IMR-90 (cell line): Measurements from ENCODE around the gene PDE6B. TPM values are rescaled to one million over a fixed set of nuclear protein-coding genes. Genes with fewer than 3 reads are reported as not detected.

Experiments
- ATAC-seq: fragments of 200-7000 bp; cut with Tn5 transposase; 2 replicates; pipeline ENCODE4 v1.9.1; 2020; ENCODE audit warnings: low read depth, mild to moderate bottlenecking, moderate library complexity
- BruUV-seq: library from RNA; stranded (reverse); fragments of 400-500 nt; replicated peaks from 2 replicates; lab custom pipeline; 2021; lab: Mats Ljungman, UMichigan
- CTCF ChIA-PET: fragments of 300-600 bp; formaldehyde crosslinking; extraction: SDS; loops from one replicate; lab custom pipeline; 2021; ENCODE audit warnings: antibody characterized with exemption; lab: Yijun Ruan, JAX
- POLR2A ChIA-PET: fragments of 300-600 bp; sonication (Branson Sonifier 250); formaldehyde crosslinking; loops from one replicate; lab custom pipeline; 2022; ENCODE audit warnings: antibody characterized with exemption; ENCODE audit not compliant: unreplicated experiment; lab: Charles Lee
- DNase-seq: peaks from one replicate; pipeline ENCODE4 v3.0.0; 2013
- H2AFZ ChIP-seq: replicated peaks from 2 replicates; pipeline ENCODE3; 2013; ENCODE audit warnings: low read length, mild to moderate bottlenecking; ENCODE audit not compliant: poor library complexity
- H2AK5ac ChIP-seq: 2 replicates; pipeline ENCODE4 v1.6.1; 2013; ENCODE audit warnings: low read depth, low read length, inconsistent platforms
- H2AK9ac ChIP-seq: replicated peaks from 2 replicates; pipeline ENCODE3; 2013; ENCODE audit warnings: mild to moderate bottlenecking, low read depth, low read length, moderate library complexity; ENCODE audit not compliant: poor library complexity
- H2BK120ac ChIP-seq: 2 replicates; pipeline ENCODE4 v1.6.1; 2013; ENCODE audit warnings: low read depth, low read length, inconsistent platforms
- H2BK15ac ChIP-seq: 3 replicates; pipeline ENCODE4 v1.6.1; 2013; ENCODE audit warnings: low read depth, low read length, inconsistent platforms
- H2BK20ac ChIP-seq: 2 replicates; pipeline ENCODE4 v1.6.1; 2013; ENCODE audit warnings: low read depth, mild to moderate bottlenecking, inconsistent platforms, low read length, moderate library complexity
- H2BK5ac ChIP-seq: 2 replicates; pipeline ENCODE4 v1.6.1; 2013; ENCODE audit warnings: mild to moderate bottlenecking, low read depth, low read length, inconsistent platforms; ENCODE audit not compliant: poor library complexity, severe bottlenecking
- H3K14ac ChIP-seq: replicated peaks from 2 replicates; pipeline ENCODE4 v1.6.1; 2013; ENCODE audit warnings: low read depth, low read length, inconsistent platforms
- H3K18ac ChIP-seq: 2 replicates; pipeline ENCODE4 v1.6.1; 2013; ENCODE audit warnings: low read depth, low read length, control low read depth
- H3K23ac ChIP-seq: 2 replicates; pipeline ENCODE4 v1.6.1; 2013; ENCODE audit warnings: low read depth, low read length, inconsistent platforms
- H3K27ac ChIP-seq: 2 replicates; pipeline ENCODE4 v1.5.1; 2013; ENCODE audit warnings: mild to moderate bottlenecking, control low read depth, low read length; ENCODE audit not compliant: insufficient read depth
- H3K27me3 ChIP-seq: 2 replicates; pipeline ENCODE4 v1.6.1; 2013; ENCODE audit warnings: low read length; ENCODE audit not compliant: control insufficient read depth, insufficient read depth
- H3K36me3 ChIP-seq: 2 replicates; pipeline ENCODE4 v1.6.1; 2013; ENCODE audit warnings: low read length, mixed read lengths; ENCODE audit not compliant: control insufficient read depth, insufficient read depth
- H3K4ac ChIP-seq: 2 replicates; pipeline ENCODE4 v1.6.1; 2013; ENCODE audit warnings: low read depth, low read length, inconsistent platforms
- H3K4me1 ChIP-seq: 2 replicates; pipeline ENCODE4 v1.6.1; 2013; ENCODE audit warnings: low read length, mixed read lengths; ENCODE audit not compliant: control insufficient read depth, insufficient read depth
- H3K4me2 ChIP-seq: 2 replicates; pipeline ENCODE4 v1.6.1; 2013; ENCODE audit warnings: low read depth, mild to moderate bottlenecking, control low read depth, low read length, moderate library complexity
- H3K4me3 ChIP-seq: 2 replicates; pipeline ENCODE4 v1.5.1; 2013; ENCODE audit warnings: low read depth, mild to moderate bottlenecking, control low read depth, low read length, moderate library complexity; ENCODE audit not compliant: insufficient read depth
- H3K56ac ChIP-seq: 2 replicates; pipeline ENCODE4 v1.6.1; 2013; ENCODE audit warnings: low read length, inconsistent platforms; ENCODE audit not compliant: insufficient read depth; ENCODE audit errors: extremely low read depth
- H3K79me1 ChIP-seq, 2 experiments: 2 replicates each; pipeline ENCODE4 v1.6.1; 2013; ENCODE audit warnings: low read length in 2 of 2, inconsistent platforms in 1 of 2, low read depth in 1 of 2
- H3K9ac ChIP-seq: 2 replicates; pipeline ENCODE4 v1.6.1; 2013; ENCODE audit warnings: low read depth, low read length, control low read depth
- H3K9me1 ChIP-seq: 2 replicates; pipeline ENCODE4 v1.6.1; 2013; ENCODE audit warnings: low read length, inconsistent platforms; ENCODE audit not compliant: insufficient read depth
- H3K9me3 ChIP-seq: 2 replicates; pipeline ENCODE4 v1.6.1; 2013; ENCODE audit warnings: low read length; ENCODE audit not compliant: control insufficient read depth, insufficient read depth
- H4K20me1 ChIP-seq: 2 replicates; pipeline ENCODE4 v1.6.1; 2013; ENCODE audit warnings: low read length, inconsistent platforms; ENCODE audit not compliant: insufficient read depth
- H4K5ac ChIP-seq: 2 replicates; pipeline ENCODE4 v1.6.1; 2013; ENCODE audit warnings: mild to moderate bottlenecking, low read depth, low read length, control low read depth
- H4K8ac ChIP-seq, 2 experiments: 2 replicates each; pipeline ENCODE4 v1.6.1; 2013; ENCODE audit warnings: low read depth in 2 of 2, low read length in 2 of 2, control low read depth in 1 of 2, inconsistent platforms in 1 of 2
- H4K91ac ChIP-seq: 2 replicates; pipeline ENCODE4 v1.6.1; 2013; ENCODE audit warnings: low read depth, low read length, inconsistent platforms; ENCODE audit not compliant: insufficient read depth
- BHLHE40 ChIP-seq: fragments of 150-350 bp; IDR thresholded peaks from 2 replicates; pipeline ENCODE4 v1.6.1; 2016; ENCODE audit warnings: mild to moderate bottlenecking, low read depth, low read length
- CHD1 ChIP-seq: IDR thresholded peaks from 2 replicates; pipeline ENCODE4 v1.6.1; 2012; ENCODE audit warnings: low read depth, low read length, improper control_type of control experiment
- CTCF ChIP-seq: conservative IDR thresholded peaks from 2 replicates; pipeline ENCODE4 v1.5.1; 2012; ENCODE audit warnings: mild to moderate bottlenecking, low read depth, low read length, improper control_type of control experiment
- MAFK ChIP-seq: IDR thresholded peaks from 2 replicates; pipeline ENCODE4 v1.6.1; 2012; ENCODE audit warnings: low read depth, low read length, improper control_type of control experiment
- MAZ ChIP-seq: IDR thresholded peaks from 2 replicates; pipeline ENCODE4 v1.6.1; 2012; ENCODE audit warnings: low read depth, mild to moderate bottlenecking, low read length, improper control_type of control experiment, moderate library complexity, borderline replicate concordance
- POLR2A ChIP-seq: IDR thresholded peaks from 2 replicates; pipeline ENCODE4 v1.6.1; 2012; ENCODE audit warnings: mild to moderate bottlenecking, low read depth, low read length
- RAD21 ChIP-seq: IDR thresholded peaks from 2 replicates; pipeline ENCODE4 v1.6.1; 2012; ENCODE audit warnings: low read length, improper control_type of control experiment
- RCOR1 ChIP-seq: IDR thresholded peaks from 2 replicates; pipeline ENCODE4 v1.6.1; 2012; ENCODE audit warnings: mild to moderate bottlenecking, low read length, improper control_type of control experiment; ENCODE audit not compliant: insufficient replicate concordance
- RFX5 ChIP-seq: IDR thresholded peaks from 2 replicates; pipeline ENCODE4 v1.8.0; 2012; ENCODE audit warnings: low read depth, mild to moderate bottlenecking, low read length, moderate library complexity
- SMC3 ChIP-seq: fragments of 150-350 bp; IDR thresholded peaks from 2 replicates; pipeline ENCODE4 v1.6.1; 2016; ENCODE audit warnings: low read depth, mild to moderate bottlenecking, antibody characterized with exemption, low read length, moderate library complexity
- WGBS, 2 experiments: methylation state at CpG; one replicate each; pipeline versions ENCODE4 v1.1.5 to v1.1.7; 2013; ENCODE audit warnings: missing lambda C conversion rate in 2 of 2; ENCODE audit not compliant: insufficient read length in 1 of 2; ENCODE audit errors: extremely low coverage in 2 of 2; 5-methylcytosine and 5-hydroxymethylcytosine counted together
- dilution Hi-C: fragments of 300-500 bp; cut with HindIII; formaldehyde crosslinking; loops from one replicate; pipeline ENCODE4 v1.14.3; 2018; ENCODE audit warnings: low sequenced_read_pairs; ENCODE audit not compliant: unreplicated experiment
- in situ Hi-C: fragments of 300-500 bp; cut with MboI; formaldehyde crosslinking; loops from 3 replicates; pipeline ENCODE4 v1.14.3; 2019; ENCODE audit warnings: low sequenced_read_pairs, inconsistent platforms, mixed read lengths
- intact Hi-C: fragments of 100-400 bp; cut with micrococcal nuclease; formaldehyde crosslinking; loops from 2 replicates; pipeline ENCODE4 v1.10.0; 2022
- polyA plus RNA-seq, 3 experiments: library from polyadenylated mRNA; depleted of rRNA; stranded (reverse); fragments of >200 nt; gene quantifications; 2 replicates each; pipeline ENCODE4 v1.2.3, GENCODE V29; 2012; ENCODE audit warnings: low replicate concordance in 1 of 3
- total RNA-seq: library from RNA; depleted of rRNA; stranded (reverse); fragments of >200 nt; gene quantifications from 2 replicates; pipeline ENCODE4 v1.2.3, GENCODE V29; 2012
- TF ChIP-seq, protein P1 (sequence below): fragments of 150-350 bp; IDR thresholded peaks from 2 replicates; pipeline ENCODE4 v1.6.1; 2017; ENCODE audit warnings: mild to moderate bottlenecking, antibody characterized with exemption, low read length, low read depth
- TF ChIP-seq, protein P2 (sequence below): fragments of 150-350 bp; IDR thresholded peaks from 2 replicates; pipeline ENCODE4 v1.6.1; 2016; ENCODE audit warnings: low read depth, mild to moderate bottlenecking, low read length, moderate library complexity, borderline replicate concordance

The PDE6B gene
- total and polyA plus RNA-seq, 2 of the 4 experiments (the other 2 are of a cell fraction), result under 0.01 TPM; not detected in 1

- Histone ChIP-seq H3K36me3 (peaks cover 17% of the 10 kb centered on the region), H4K91ac (peak overlapping the region; percentile 3; the same call in 1 of the 2 replicates), H2BK20ac (no peak overlapping the region), H3K14ac (peak overlapping the region; percentile 17; the same call in 1 of the 2 replicates), H3K4me3 (peak overlapping the region; percentile 73), H2BK15ac (no peak overlapping the region), H2AK5ac (peak overlapping the region; percentile 54), H2BK120ac (no peak overlapping the region), H3K56ac (no peak overlapping the region), H4K5ac (peak overlapping the region; percentile 75; the same call in 1 of the 2 replicates), H3K23ac (peak overlapping the region; percentile 50), H3K9me1 (peaks cover 7% of the 10 kb centered on the region; the same call in 1 of the 2 replicates), H2AK9ac (peak overlapping the region; percentile 84), H4K8ac (peak overlapping the region; percentile 72 to 85), H3K4me2 (peak overlapping the region; percentile 82), H3K9ac (peak overlapping the region; percentile 86), H3K4ac (peak overlapping the region; percentile 33), H2AFZ (peak overlapping the region; percentile 83), H3K27me3 (no peaks in the 10 kb centered on the region), H3K79me1 (peaks cover 17 to 27% of the 10 kb centered on the region in 2 experiments; a peak in 3 of 4 replicates), H2BK5ac (no peak overlapping the region), H3K4me1 (peaks cover 9% of the 10 kb centered on the region), H4K20me1 (no peaks in the 10 kb centered on the region), H3K27ac (peak overlapping the region; percentile 60), H3K9me3 (no peaks in the 10 kb centered on the region), H3K18ac (no peak overlapping the region)
- in situ Hi-C loops, result no loop called here
- DNase-seq, result no peak
- no TSS peak for BruUV-seq
- 8% methylated on average over 5 of the region's 55 CpGs; no CpG with 5 or more reads in 1 of the 2 experiments for WGBS, 2 experiments
- intact Hi-C loops, result loop anchor here (10.0 kb wide), 1 partner anchor 339 kb away; the partner anchor contains the start of gene ZNF141
- TF ChIP-seq CHD1 (no peak), RAD21 (no peak), RCOR1 (no peak), BHLHE40 (no peak), CTCF (no peak), MAFK (no peak), MAZ (no peak), SMC3 (no peak), RFX5 (no peak), POLR2A (no peak)
- TF ChIP-seq, protein P1, sequence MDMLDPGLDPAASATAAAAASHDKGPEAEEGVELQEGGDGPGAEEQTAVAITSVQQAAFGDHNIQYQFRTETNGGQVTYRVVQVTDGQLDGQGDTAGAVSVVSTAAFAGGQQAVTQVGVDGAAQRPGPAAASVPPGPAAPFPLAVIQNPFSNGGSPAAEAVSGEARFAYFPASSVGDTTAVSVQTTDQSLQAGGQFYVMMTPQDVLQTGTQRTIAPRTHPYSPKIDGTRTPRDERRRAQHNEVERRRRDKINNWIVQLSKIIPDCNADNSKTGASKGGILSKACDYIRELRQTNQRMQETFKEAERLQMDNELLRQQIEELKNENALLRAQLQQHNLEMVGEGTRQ, result no peak
- TF ChIP-seq, protein P2, sequence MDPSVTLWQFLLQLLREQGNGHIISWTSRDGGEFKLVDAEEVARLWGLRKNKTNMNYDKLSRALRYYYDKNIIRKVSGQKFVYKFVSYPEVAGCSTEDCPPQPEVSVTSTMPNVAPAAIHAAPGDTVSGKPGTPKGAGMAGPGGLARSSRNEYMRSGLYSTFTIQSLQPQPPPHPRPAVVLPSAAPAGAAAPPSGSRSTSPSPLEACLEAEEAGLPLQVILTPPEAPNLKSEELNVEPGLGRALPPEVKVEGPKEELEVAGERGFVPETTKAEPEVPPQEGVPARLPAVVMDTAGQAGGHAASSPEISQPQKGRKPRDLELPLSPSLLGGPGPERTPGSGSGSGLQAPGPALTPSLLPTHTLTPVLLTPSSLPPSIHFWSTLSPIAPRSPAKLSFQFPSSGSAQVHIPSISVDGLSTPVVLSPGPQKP, result no peak
- dilution Hi-C loops, result no loop called here
- peak; percentile 51 for ATAC-seq
- CTCF ChIA-PET, result interaction anchor here (1.0 kb wide), 1 partner anchor 144 kb away, joined by 3 read pairs; no protein-coding TSS in a partner anchor
- POLR2A ChIA-PET, result no interaction called here
These were observed 48.1 kb downstream of the PDE6B start for GRCh38 chr4:673349-674091.
